ENCODE measurements around the gene IGF1. TPM values are rescaled to one million over a fixed set of nuclear protein-coding genes. Genes with fewer than 3 reads are reported as not detected.
"Not testable (repeated sequence)": the region's sequence is repeated elsewhere in the genome, so short reads cannot be mapped to it uniquely, and the experiment has no call there.

The IGF1 gene
- total RNA-seq, 1 donor from 2014 or later = 0.34 TPM

DNA sequence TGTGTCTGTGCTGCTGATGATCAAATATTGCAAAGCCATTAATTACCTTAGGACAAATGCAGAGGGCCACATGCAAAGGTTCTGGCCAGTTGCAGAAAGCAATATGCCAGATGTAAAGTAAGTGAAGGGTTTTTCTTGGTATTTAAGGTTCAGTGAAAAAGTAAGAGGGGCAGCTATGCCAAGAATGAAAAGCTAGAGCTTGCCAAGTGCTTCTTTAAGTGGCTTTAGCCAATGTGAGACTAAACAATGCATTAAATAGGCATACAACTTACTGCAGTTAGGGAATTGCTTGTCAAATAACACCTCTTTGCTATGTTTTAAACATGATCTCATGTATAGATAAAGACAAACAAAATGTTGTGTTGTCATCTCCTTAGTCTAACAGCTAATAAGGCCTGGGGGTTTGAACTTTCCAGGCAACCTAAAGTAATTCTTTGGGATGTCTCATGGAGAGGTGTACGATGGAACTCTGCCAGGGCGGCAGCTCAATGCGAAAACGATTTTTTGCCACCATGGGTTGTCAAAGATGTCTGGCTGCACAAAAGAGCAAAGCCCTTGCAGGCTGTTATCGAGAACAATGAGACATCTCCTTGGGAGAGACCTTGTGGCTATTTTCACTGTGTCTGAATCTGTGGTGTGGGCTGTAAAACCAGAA lies 12.0 kb downstream of the IGF1 start:
- peaks cover 6% of the 10 kb centered on the region for H3K27me3 Mint-ChIP-seq (ENCODE audit: insufficient read depth)
- H3K4me1 Mint-ChIP-seq (ENCODE audit: low read depth) = peaks cover 2% of the 10 kb centered on the region
- no peak overlapping the region for H3K4me3 Mint-ChIP-seq
- intact Hi-C loops (cut with micrococcal nuclease) = no loop called here
- H3K36me3 Mint-ChIP-seq (ENCODE audit: low read depth) = no peaks in the 10 kb centered on the region
- no peak overlapping the region for H3K27ac Mint-ChIP-seq
- DNase-seq (ENCODE audit: low spot score) = no peak
- peaks cover 5% of the 10 kb centered on the region for H3K9me3 Mint-ChIP-seq

DNA sequence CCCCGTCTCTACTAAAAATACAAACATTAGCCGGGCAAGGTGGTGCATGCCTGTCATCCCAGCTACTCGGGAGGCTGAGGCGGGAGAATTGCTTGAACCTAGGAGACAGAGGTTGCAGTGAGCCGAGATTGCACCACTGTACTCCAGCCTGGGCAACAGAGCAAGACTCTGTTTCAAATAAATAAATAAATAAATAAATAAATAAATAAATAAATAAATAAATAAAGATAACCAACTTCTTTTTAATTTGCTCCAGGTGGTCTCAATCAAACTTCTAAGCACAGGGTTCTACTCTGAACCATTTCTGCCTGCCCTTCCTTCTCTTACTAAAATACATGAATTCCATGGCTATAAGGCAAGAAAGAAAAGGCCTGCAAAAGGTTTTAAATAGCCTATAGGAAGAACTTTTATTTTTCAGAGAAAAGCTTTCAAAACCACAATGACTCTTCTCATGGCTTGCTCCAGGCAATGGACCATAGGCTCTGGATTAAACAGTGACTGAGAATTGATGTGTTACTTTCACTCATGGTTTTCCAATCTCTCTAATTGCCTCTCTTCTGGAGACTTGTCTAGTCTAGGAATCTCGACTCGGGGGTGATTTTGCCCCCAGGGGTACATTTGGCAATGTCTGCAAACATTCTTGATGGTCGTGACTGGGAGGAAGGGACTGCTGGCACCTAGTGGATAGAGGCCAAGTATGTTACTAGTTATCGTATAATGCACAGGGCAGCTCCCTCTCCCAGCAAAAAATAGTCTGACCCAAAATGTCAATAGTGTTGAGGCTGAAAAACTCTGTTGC lies 14.4 kb downstream of the IGF1 start:
- no peak for DNase-seq (ENCODE audit: low spot score)
- peaks cover 5% of the 10 kb centered on the region for H3K27me3 Mint-ChIP-seq (ENCODE audit: insufficient read depth)

DNA sequence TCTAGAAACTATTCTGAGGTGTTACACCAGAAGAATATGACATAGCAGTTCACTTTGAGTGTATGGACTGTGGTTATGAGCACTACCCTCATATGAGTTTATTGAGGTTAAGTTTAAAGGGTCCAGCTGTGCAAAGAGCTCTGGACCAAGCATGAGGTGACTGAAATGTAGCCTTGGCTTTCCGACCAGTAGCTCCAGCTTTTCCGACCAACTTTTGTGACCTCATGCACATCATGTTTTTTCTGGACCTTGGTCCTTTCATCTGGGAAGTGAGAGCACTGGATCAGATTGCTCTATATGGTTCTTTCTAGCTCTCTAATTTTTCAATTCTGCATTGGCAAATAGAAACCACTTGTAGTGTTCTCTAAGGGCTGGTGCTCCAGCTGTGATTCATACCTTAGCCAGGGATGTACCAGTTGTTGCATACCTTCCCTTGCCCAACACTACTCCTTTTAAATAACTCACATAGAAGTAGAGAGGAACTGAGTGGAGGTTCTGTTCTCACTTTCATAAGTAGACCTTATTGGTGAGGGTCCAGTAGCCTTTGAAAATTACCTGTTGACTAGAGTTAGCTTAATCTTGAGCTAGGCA lies 16.6 kb downstream of the IGF1 start:
- no peaks in the 10 kb centered on the region for H3K36me3 Mint-ChIP-seq (ENCODE audit: low read depth)
- H3K4me1 Mint-ChIP-seq (ENCODE audit: low read depth) = no peaks in the 10 kb centered on the region
- H3K27ac Mint-ChIP-seq = no peak overlapping the region
- no peak overlapping the region for H3K4me3 Mint-ChIP-seq
- intact Hi-C loops (cut with micrococcal nuclease) = no loop called here
- H3K27me3 Mint-ChIP-seq (ENCODE audit: insufficient read depth) = peaks cover 11% of the 10 kb centered on the region
- peaks cover 5% of the 10 kb centered on the region for H3K9me3 Mint-ChIP-seq
- no peak for DNase-seq (ENCODE audit: low spot score)

More for the DNA sequence above, 14.4 kb downstream of the IGF1 start:
- peaks cover 5% of the 10 kb centered on the region for H3K9me3 Mint-ChIP-seq
- H3K27ac Mint-ChIP-seq = no peak overlapping the region
- H3K36me3 Mint-ChIP-seq (ENCODE audit: low read depth) = no peaks in the 10 kb centered on the region
- no peaks in the 10 kb centered on the region for H3K4me1 Mint-ChIP-seq (ENCODE audit: low read depth)
- no peak overlapping the region for H3K4me3 Mint-ChIP-seq
- intact Hi-C loops (cut with micrococcal nuclease) = no loop called here

DNA sequence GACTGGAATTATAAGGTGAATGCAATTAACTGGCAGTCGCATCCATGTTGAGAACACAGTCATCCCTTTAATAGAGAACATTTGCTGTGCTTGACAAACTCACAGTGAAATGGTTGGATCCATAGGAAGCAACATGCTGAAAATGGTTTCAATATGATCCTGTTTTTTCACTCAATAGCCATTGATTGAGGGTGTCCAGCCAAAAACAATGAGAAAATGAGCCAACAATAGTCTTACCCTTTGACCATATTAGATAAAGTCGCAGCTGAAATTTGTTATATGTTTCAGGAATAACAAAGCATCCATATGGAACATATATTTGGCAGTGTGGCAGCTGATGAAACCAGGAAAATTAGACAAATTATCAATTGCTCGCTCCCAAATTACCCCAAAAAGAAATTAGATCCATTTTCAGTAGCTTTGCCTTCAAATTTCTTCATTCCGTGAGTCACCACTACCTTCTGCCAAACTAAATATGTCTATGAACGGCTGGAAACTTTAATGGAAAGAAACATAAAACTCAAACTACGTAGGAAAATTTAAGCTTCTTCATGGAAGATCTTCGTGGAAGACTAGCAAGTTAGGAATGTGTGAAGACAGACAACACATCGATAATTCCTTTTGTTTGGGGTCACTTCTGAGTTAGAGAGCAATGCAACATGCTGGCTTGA lies 17.4 kb downstream of the IGF1 start:
- no peaks in the 10 kb centered on the region for H3K36me3 Mint-ChIP-seq (ENCODE audit: low read depth)
- intact Hi-C loops (cut with micrococcal nuclease) = no loop called here
- no peak for DNase-seq (ENCODE audit: low spot score)
- H3K9me3 Mint-ChIP-seq = peaks cover 5% of the 10 kb centered on the region
- no peaks in the 10 kb centered on the region for H3K4me1 Mint-ChIP-seq (ENCODE audit: low read depth)
- no peak overlapping the region for H3K4me3 Mint-ChIP-seq
- no peak overlapping the region for H3K27ac Mint-ChIP-seq
- H3K27me3 Mint-ChIP-seq (ENCODE audit: insufficient read depth) = peaks cover 11% of the 10 kb centered on the region

DNA sequence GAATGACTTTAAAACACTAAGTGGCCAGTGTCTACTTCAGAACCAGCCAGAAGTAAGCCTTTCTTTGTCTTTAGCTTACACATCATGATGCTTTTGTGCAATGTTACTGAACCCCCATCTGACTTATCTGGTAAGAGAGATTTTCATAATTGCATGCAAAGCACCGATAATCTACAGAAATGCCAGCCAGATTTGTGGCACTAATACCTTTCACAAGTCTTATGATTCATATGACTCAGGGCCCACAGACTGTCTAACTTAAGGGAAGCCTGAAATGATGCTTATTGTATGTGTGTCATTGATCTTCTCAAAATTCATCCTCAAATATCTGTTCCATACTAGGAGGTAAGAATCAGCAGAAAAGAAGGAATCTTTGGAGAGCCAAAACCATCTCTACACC lies 18.0 kb downstream of the IGF1 start:
- no peak overlapping the region for H3K27ac Mint-ChIP-seq

DNA sequence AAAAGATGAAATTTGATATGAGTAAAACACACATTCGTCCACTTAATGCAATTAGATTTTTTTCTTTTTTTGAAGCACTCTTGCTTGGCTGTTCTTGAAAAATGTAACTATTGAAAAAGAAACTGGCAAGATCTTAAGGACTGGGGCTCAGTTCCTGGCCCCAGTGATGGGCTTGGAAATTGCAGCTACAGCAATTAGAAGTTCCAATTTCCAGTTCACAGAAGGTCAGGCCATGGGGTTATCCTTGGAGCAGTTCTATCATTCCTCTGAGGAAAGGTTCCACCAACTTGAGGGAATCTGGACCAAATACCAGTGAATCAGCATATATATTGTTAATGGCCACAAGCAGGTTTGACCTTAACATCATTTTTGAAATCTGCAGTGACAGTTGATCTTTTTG lies 18.9 kb downstream of the IGF1 start:
- Mint-ChIP-seq H3K4me3 (no peak overlapping the region), H3K9me3 (peaks cover 5% of the 10 kb centered on the region), H3K36me3 (ENCODE audit: low read depth) (no peaks in the 10 kb centered on the region), H3K27ac (no peak overlapping the region), H3K4me1 (ENCODE audit: low read depth) (no peaks in the 10 kb centered on the region), H3K27me3 (ENCODE audit: insufficient read depth) (peaks cover 10% of the 10 kb centered on the region)
- no peak for DNase-seq (ENCODE audit: low spot score)
- intact Hi-C loops (cut with micrococcal nuclease) = no loop called here

More for the DNA sequence above, 18.0 kb downstream of the IGF1 start:
- Mint-ChIP-seq H3K9me3 (peaks cover 5% of the 10 kb centered on the region), H3K27me3 (ENCODE audit: insufficient read depth) (peaks cover 7% of the 10 kb centered on the region), H3K4me3 (no peak overlapping the region), H3K36me3 (ENCODE audit: low read depth) (no peaks in the 10 kb centered on the region), H3K4me1 (ENCODE audit: low read depth) (no peaks in the 10 kb centered on the region)
- intact Hi-C loops (cut with micrococcal nuclease) = no loop called here
- no peak for DNase-seq (ENCODE audit: low spot score)

DNA sequence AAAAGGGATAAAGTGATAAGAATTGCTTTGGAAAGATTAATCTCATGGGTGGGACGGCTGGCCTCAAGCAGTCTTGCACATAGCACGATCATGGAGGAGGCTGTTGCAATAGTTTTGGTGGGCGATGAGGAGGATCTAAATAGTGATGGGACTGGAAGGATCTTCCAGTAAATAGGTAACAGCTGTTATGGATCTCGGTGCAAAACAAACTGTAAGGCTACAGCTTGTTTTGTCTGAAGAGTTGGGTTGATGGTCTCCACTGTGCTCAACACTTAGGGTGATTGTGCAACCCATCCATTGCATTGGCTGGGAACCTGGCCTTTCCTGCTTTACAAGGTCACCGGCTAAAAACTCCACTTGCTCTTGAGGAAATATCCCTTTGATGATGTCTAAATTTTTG lies 21.0 kb downstream of the IGF1 start:
- intact Hi-C loops (cut with micrococcal nuclease) = no loop called here
- H3K4me1 Mint-ChIP-seq (ENCODE audit: low read depth) = no peaks in the 10 kb centered on the region

DNA sequence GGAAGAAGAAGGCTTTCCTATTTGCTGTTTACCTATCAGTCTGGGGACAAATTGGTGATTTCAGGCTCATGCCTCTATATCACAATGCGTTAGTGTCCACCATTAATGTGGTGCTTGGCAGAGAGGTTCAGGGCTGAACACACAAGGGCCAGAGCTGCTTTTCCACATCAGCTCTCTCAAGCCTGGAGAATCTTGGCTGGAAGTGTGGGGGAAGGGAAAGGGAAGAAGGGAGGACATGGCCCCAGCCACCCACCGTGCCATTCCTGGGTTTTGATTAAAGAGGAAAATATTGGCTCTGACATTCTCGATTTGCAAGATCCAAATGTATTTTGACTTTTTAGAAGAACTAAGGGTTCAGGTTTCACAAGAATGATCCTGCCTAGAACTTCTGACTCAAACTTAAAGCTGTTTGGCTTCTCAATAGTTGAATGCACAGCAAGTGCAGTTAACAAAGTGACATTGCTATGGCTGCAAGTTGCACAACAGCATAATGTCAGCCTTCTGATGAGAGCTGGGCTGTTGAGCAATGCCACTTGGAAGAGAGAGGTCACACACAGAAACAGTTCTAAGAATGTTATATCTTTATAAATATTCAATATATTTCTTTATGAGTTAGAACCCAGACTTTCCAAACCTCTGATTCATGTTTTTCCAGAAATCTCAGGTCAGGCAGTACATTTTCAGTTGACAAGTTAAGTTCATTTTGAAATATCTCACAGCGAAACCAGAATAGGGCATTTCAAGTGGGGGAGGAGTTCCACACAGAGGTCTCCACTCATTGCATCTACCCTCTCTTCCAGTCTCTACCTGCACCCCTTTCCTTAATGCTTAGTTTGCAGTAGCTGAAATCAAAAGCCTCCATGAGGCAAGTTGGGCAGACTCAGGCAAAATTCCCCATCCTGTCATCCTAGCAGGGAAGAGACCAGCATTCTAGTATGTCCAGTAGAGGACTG lies 25.3 kb downstream of the IGF1 start:
- intact Hi-C loops (cut with micrococcal nuclease) = no loop called here
- no peak overlapping the region for H3K4me3 Mint-ChIP-seq
- DNase-seq (ENCODE audit: low spot score) = no peak
- no peaks in the 10 kb centered on the region for H3K9me3 Mint-ChIP-seq
- no peak overlapping the region for H3K27ac Mint-ChIP-seq
- no peaks in the 10 kb centered on the region for H3K36me3 Mint-ChIP-seq (ENCODE audit: low read depth)
- no peaks in the 10 kb centered on the region for H3K4me1 Mint-ChIP-seq (ENCODE audit: low read depth)
- peaks cover 6% of the 10 kb centered on the region for H3K27me3 Mint-ChIP-seq (ENCODE audit: insufficient read depth)

More for the DNA sequence above, 21.0 kb downstream of the IGF1 start:
- Mint-ChIP-seq H3K9me3 (peaks cover 5% of the 10 kb centered on the region), H3K4me3 (no peak overlapping the region), H3K36me3 (ENCODE audit: low read depth) (no peaks in the 10 kb centered on the region), H3K27ac (no peak overlapping the region), H3K27me3 (ENCODE audit: insufficient read depth) (peaks cover 14% of the 10 kb centered on the region)
- no peak for DNase-seq (ENCODE audit: low spot score)

DNA sequence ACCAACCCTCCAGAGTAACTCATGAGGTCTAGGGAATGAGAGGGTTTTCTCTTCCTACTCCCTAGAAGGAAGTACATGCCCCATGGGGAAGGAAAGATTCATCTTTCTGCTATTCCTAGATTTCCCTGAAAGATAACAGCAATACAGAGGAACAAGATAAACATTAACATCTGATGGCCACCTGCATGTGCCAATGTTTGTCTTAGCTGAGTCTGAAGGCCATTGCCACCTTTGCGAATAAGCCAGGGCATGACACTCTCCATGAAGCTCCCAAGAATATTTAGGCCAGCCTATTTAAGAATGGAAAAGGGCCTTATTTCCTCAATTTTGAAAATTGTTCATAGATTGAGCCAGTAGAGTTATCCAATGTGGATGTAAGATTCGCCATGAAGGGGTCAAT lies 26.0 kb downstream of the IGF1 start:
- intact Hi-C loops (cut with micrococcal nuclease) = no loop called here
- Mint-ChIP-seq H3K27ac (no peak overlapping the region), H3K27me3 (ENCODE audit: insufficient read depth) (peaks cover 6% of the 10 kb centered on the region), H3K9me3 (no peaks in the 10 kb centered on the region), H3K4me3 (no peak overlapping the region), H3K4me1 (ENCODE audit: low read depth) (no peaks in the 10 kb centered on the region), H3K36me3 (ENCODE audit: low read depth) (no peaks in the 10 kb centered on the region)
- no peak for DNase-seq (ENCODE audit: low spot score)

DNA sequence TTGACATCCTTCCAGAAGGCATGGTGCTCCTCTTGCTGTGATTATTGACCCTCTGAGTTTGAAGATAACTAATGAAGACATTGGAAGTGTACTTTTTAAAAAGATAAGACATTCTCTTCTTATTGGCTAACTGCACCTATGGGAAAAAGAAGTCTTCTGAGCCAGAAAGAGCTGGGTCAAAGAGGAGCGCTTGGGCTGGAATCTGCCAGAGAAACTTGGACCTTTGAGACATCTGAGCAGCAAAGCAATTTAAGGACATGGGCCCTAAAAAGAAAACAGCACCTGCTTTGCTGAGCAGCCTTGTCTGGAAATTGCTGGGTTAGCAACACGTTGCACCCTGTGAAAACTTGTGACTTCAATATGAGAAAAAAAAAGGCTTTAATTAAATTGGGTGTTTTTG lies 27.8 kb downstream of the IGF1 start:
- no peak for DNase-seq (ENCODE audit: low spot score)
- intact Hi-C loops (cut with micrococcal nuclease) = no loop called here
- Mint-ChIP-seq H3K27me3 (ENCODE audit: insufficient read depth) (peaks cover 8% of the 10 kb centered on the region), H3K4me3 (no peak overlapping the region), H3K9me3 (peaks cover 2% of the 10 kb centered on the region), H3K27ac (no peak overlapping the region), H3K4me1 (ENCODE audit: low read depth) (no peaks in the 10 kb centered on the region), H3K36me3 (ENCODE audit: low read depth) (no peaks in the 10 kb centered on the region)

DNA sequence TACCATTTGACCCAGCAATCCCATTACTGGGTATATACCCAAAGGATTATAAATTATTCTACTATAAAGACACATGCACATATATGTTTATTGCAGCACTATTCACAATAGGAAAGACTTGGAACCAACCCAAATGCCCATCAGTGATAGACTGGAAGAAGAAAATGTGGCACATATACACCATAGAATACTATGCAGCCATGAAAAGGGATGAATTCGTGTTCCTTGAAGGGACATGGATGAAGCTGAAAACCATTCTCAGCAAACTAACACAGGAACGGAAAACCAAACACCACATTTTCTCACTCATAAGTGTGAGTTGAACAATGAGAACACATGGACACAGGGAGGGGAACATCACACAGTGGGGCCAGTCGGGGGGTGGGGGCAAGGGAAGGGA lies 31.3 kb downstream of the IGF1 start:
- not testable (repeated sequence) for H3K36me3 Mint-ChIP-seq (ENCODE audit: low read depth)

DNA sequence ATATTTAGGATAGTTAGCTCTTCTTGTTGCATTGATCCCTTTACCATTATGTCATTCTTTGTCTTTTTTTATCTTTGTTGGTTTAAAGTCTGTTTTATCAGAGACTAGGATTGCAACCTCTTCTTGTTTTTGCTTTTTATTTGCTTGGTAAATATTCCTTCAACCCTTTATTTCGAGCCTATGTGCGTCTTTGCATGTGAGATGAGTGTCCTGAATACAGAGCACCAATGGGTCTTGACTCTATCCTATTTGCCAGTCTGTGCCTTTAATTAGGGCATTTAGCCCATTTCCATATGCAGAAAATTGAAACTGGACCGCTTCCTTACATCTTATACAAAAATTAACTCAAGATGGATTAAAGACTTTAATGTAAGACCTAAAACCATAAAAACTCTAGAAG lies 32.9 kb downstream of the IGF1 start:
- H3K27ac Mint-ChIP-seq; DNase-seq (ENCODE audit: low spot score); H3K36me3 Mint-ChIP-seq (ENCODE audit: low read depth); H3K4me3 Mint-ChIP-seq; H3K27me3 Mint-ChIP-seq (ENCODE audit: insufficient read depth); H3K4me1 Mint-ChIP-seq (ENCODE audit: low read depth); intact Hi-C loops (cut with micrococcal nuclease): not testable (repeated sequence)
- peaks cover 16% of the 10 kb centered on the region for H3K9me3 Mint-ChIP-seq

More for the DNA sequence above, 31.3 kb downstream of the IGF1 start:
- H3K27me3 Mint-ChIP-seq (ENCODE audit: insufficient read depth); intact Hi-C loops (cut with micrococcal nuclease); H3K4me1 Mint-ChIP-seq (ENCODE audit: low read depth); H3K4me3 Mint-ChIP-seq; H3K27ac Mint-ChIP-seq; DNase-seq (ENCODE audit: low spot score): not testable (repeated sequence)
- peaks cover 16% of the 10 kb centered on the region for H3K9me3 Mint-ChIP-seq
